T-helper 17 cell (primary cell): Measurements from ENCODE around the gene CUX1. TPM values are rescaled to one million over a fixed set of nuclear protein-coding genes. Genes with fewer than 3 reads are reported as not detected.
"Not testable (repeated sequence)": the region's sequence is repeated elsewhere in the genome, so short reads cannot be mapped to it uniquely, and the experiment has no call there.

Experiments
- ATAC-seq: fragments of 150-1000 bp; cut with Tn5 transposase; 2 replicates; pipeline ENCODE4 v1.10.0; 2021; ENCODE audit warnings: mild to moderate bottlenecking, moderate library complexity
- DNase-seq, 3 donors: peaks; one replicate each; pipeline versions ENCODE4 v3.0.0 to v3.0.0-alpha.2; 2020 to 2021
- H3K9me3 ChIP-seq: one replicate; pipeline ENCODE4 v1.7.0; 2013; ENCODE audit warnings: low read length, mild to moderate bottlenecking; ENCODE audit not compliant: control insufficient read depth, poor library complexity, severe bottlenecking
- H3K27ac Mint-ChIP-seq: one replicate; pipeline ENCODE4 v1.8.0; 2022; ENCODE audit warnings: mild to moderate bottlenecking, moderate library complexity, mixed read lengths
- H3K27me3 Mint-ChIP-seq: one replicate; pipeline ENCODE4 v1.8.0; 2022; ENCODE audit warnings: mixed read lengths
- H3K36me3 Mint-ChIP-seq: one replicate; pipeline ENCODE4 v1.8.0; 2022; ENCODE audit warnings: low read depth, mixed read lengths
- H3K4me1 Mint-ChIP-seq: one replicate; pipeline ENCODE4 v1.8.0; 2022; ENCODE audit warnings: mild to moderate bottlenecking, mixed read lengths
- H3K4me3 Mint-ChIP-seq: one replicate; pipeline ENCODE4 v1.8.0; 2022; ENCODE audit warnings: mild to moderate bottlenecking, moderate library complexity, mixed read lengths
- total RNA-seq, 4 donors: library from RNA in 2 of 4; stranded (reverse) in 2 of 4; gene quantifications; one replicate each; pipeline ENCODE4 v1.2.3 and lab custom pipeline; 2022 to 2026

CUX1 gene
- total RNA-seq, 2 donors from 2014 or later: 35.6 to 52.8 TPM

GRCh38 chr7:102317231-102318059, 500.0 kb downstream of the CUX1 start:
- no peaks in the 10 kb centered on the region for H3K36me3 Mint-ChIP-seq
- peaks cover under 1% of the 10 kb centered on the region for H3K4me1 Mint-ChIP-seq
- no peaks in the 10 kb centered on the region for H3K9me3 ChIP-seq
- H3K27ac Mint-ChIP-seq: no peak overlapping the region
- ATAC-seq: no peak
- peaks cover 5% of the 10 kb centered on the region for H3K27me3 Mint-ChIP-seq
- no peak for DNase-seq
- no peak overlapping the region for H3K4me3 Mint-ChIP-seq

GRCh38 chr7:102318482-102318971, 501.1 kb downstream of the CUX1 start:
- no peak overlapping the region for H3K27ac Mint-ChIP-seq
- no peaks in the 10 kb centered on the region for H3K36me3 Mint-ChIP-seq
- H3K27me3 Mint-ChIP-seq: peaks cover 11% of the 10 kb centered on the region
- no peak for ATAC-seq
- no peak overlapping the region for H3K4me3 Mint-ChIP-seq
- no peak for DNase-seq
- H3K4me1 Mint-ChIP-seq: peaks cover 3% of the 10 kb centered on the region
- H3K9me3 ChIP-seq: no peaks in the 10 kb centered on the region

- no peaks in the 10 kb centered on the region for H3K9me3 ChIP-seq
- H3K36me3 Mint-ChIP-seq: no peaks in the 10 kb centered on the region
- ATAC-seq (no peak), DNase-seq (no peak)
- H3K4me3 Mint-ChIP-seq: no peak overlapping the region
- H3K27ac Mint-ChIP-seq: peak overlapping the region; percentile 39
- peaks cover 16% of the 10 kb centered on the region for H3K27me3 Mint-ChIP-seq
- H3K4me1 Mint-ChIP-seq: peaks cover 3% of the 10 kb centered on the region
Observed at GRCh38 chr7:102319671-102320070, 502.2 kb downstream of the CUX1 start.

GRCh38 chr7:102320181-102320580, 502.8 kb downstream of the CUX1 start:
- H3K9me3 ChIP-seq: no peaks in the 10 kb centered on the region
- no peaks in the 10 kb centered on the region for H3K36me3 Mint-ChIP-seq
- peaks cover 16% of the 10 kb centered on the region for H3K27me3 Mint-ChIP-seq
- peaks cover 3% of the 10 kb centered on the region for H3K4me1 Mint-ChIP-seq
- H3K4me3 Mint-ChIP-seq: no peak overlapping the region
- peak overlapping the region; percentile 39 for H3K27ac Mint-ChIP-seq
- ATAC-seq (no peak), DNase-seq (no peak)

GRCh38 chr7:102320601-102321350, 503.4 kb downstream of the CUX1 start:
- Mint-ChIP-seq H3K27ac (no peak overlapping the region), H3K36me3 (no peaks in the 10 kb centered on the region), H3K27me3 (peaks cover 16% of the 10 kb centered on the region), H3K4me1 (peaks cover 3% of the 10 kb centered on the region), H3K4me3 (no peak overlapping the region)
- ATAC-seq (no peak), DNase-seq (no peak)
- H3K9me3 ChIP-seq: no peaks in the 10 kb centered on the region

GRCh38 chr7:102321351-102322201, 504.1 kb downstream of the CUX1 start:
- H3K9me3 ChIP-seq: no peaks in the 10 kb centered on the region
- no peak overlapping the region for H3K27ac Mint-ChIP-seq
- ATAC-seq: peak; percentile 58
- H3K27me3 Mint-ChIP-seq: peaks cover 16% of the 10 kb centered on the region
- H3K36me3 Mint-ChIP-seq: no peaks in the 10 kb centered on the region
- peaks cover 3% of the 10 kb centered on the region for H3K4me1 Mint-ChIP-seq
- H3K4me3 Mint-ChIP-seq: no peak overlapping the region
- DNase-seq: no peak

GRCh38 chr7:102322202-102322715, 504.8 kb downstream of the CUX1 start:
- H3K27ac Mint-ChIP-seq: no peak overlapping the region
- DNase-seq: no peak
- peaks cover 3% of the 10 kb centered on the region for H3K4me1 Mint-ChIP-seq
- H3K4me3 Mint-ChIP-seq: peak overlapping the region; percentile 72
- no peaks in the 10 kb centered on the region for H3K36me3 Mint-ChIP-seq
- no peaks in the 10 kb centered on the region for H3K9me3 ChIP-seq
- no peak for ATAC-seq
- H3K27me3 Mint-ChIP-seq: peaks cover 18% of the 10 kb centered on the region

- Mint-ChIP-seq H3K4me1 (peaks cover 3% of the 10 kb centered on the region), H3K27me3 (peaks cover 30% of the 10 kb centered on the region), H3K4me3 (no peak overlapping the region), H3K36me3 (no peaks in the 10 kb centered on the region), H3K27ac (peak overlapping the region; percentile 57)
- no peaks in the 10 kb centered on the region for H3K9me3 ChIP-seq
- DNase-seq: no peak
- no peak for ATAC-seq
Observed at GRCh38 chr7:102323914-102324195, 506.4 kb downstream of the CUX1 start.

- ATAC-seq, H3K27ac Mint-ChIP-seq, H3K9me3 ChIP-seq, H3K36me3 Mint-ChIP-seq, H3K4me1 Mint-ChIP-seq, DNase-seq, H3K4me3 Mint-ChIP-seq: not testable (repeated sequence)
- peaks cover 30% of the 10 kb centered on the region for H3K27me3 Mint-ChIP-seq
Observed at GRCh38 chr7:102325106-102325505, 507.7 kb downstream of the CUX1 start.

GRCh38 chr7:102326157-102326889, 508.9 kb downstream of the CUX1 start:
- no peaks in the 10 kb centered on the region for H3K9me3 ChIP-seq
- no peak overlapping the region for H3K4me3 Mint-ChIP-seq
- no peak overlapping the region for H3K27ac Mint-ChIP-seq
- H3K4me1 Mint-ChIP-seq: peaks cover 3% of the 10 kb centered on the region
- H3K36me3 Mint-ChIP-seq: no peaks in the 10 kb centered on the region
- DNase-seq (no peak), ATAC-seq (no peak)
- H3K27me3 Mint-ChIP-seq: peaks cover 30% of the 10 kb centered on the region

- H3K27me3 Mint-ChIP-seq: peaks cover 33% of the 10 kb centered on the region
- H3K4me3 Mint-ChIP-seq: peak overlapping the region; percentile 49
- not testable (repeated sequence) for H3K36me3 Mint-ChIP-seq, DNase-seq, H3K4me1 Mint-ChIP-seq, ATAC-seq, H3K27ac Mint-ChIP-seq, H3K9me3 ChIP-seq
Observed at GRCh38 chr7:102327183-102327582, 509.8 kb downstream of the CUX1 start.

GRCh38 chr7:102328863-102329262, 511.4 kb downstream of the CUX1 start:
- H3K4me1 Mint-ChIP-seq, H3K4me3 Mint-ChIP-seq, DNase-seq, H3K9me3 ChIP-seq, H3K36me3 Mint-ChIP-seq, ATAC-seq: not testable (repeated sequence)
- peaks cover 29% of the 10 kb centered on the region for H3K27me3 Mint-ChIP-seq
- H3K27ac Mint-ChIP-seq: peak overlapping the region; percentile 43
